Neutrophil (primary cell): ENCODE data around the gene CACNA2D3.

ENCODE experiments used
- H3K27ac ChIP-seq: fragments of 200-600 bp; sonication (generic); 2 replicates; pipeline ENCODE4 v1.5.1; 2016; ENCODE audit warnings: mild to moderate bottlenecking, moderate library complexity
- H3K27me3 ChIP-seq: fragments of 200-600 bp; sonication (generic); 2 replicates; pipeline ENCODE4 v1.6.0; 2016; ENCODE audit warnings: mild to moderate bottlenecking
- H3K36me3 ChIP-seq: fragments of 200-600 bp; sonication (generic); 2 replicates; pipeline ENCODE4 v1.5.1; 2017
- H3K4me1 ChIP-seq, 2 experiments: fragments of 200-600 bp in 1 of 2; sonication (generic) in 1 of 2; 1 replicate in 1 of 2; 2 replicates in 1 of 2; pipeline versions ENCODE4 v1.5.1 to v1.6.1; 2013 to 2016; ENCODE audit warnings: low read depth in 1 of 2, low read length in 1 of 2, mild to moderate bottlenecking in 1 of 2, moderate library complexity in 1 of 2; ENCODE audit not compliant: control insufficient read depth in 1 of 2, insufficient read depth in 1 of 2
- H3K4me3 ChIP-seq, 2 experiments: fragments of 200-600 bp in 1 of 2; sonication (generic) in 1 of 2; 1 replicate in 1 of 2; 2 replicates in 1 of 2; pipeline ENCODE4 v1.5.1; 2013 to 2016; ENCODE audit warnings: low read depth in 1 of 2, low read length in 1 of 2, mild to moderate bottlenecking in 1 of 2, moderate library complexity in 1 of 2
- H3K9me3 ChIP-seq: fragments of 200-600 bp; sonication (generic); 2 replicates; pipeline ENCODE4 v1.5.1; 2016
- CTCF ChIP-seq: fragments of 200-600 bp; sonication (generic); IDR thresholded peaks from 2 replicates; pipeline ENCODE4 v1.5.1; 2016; ENCODE audit warnings: antibody characterized with exemption

Gene CACNA2D3

DNA sequence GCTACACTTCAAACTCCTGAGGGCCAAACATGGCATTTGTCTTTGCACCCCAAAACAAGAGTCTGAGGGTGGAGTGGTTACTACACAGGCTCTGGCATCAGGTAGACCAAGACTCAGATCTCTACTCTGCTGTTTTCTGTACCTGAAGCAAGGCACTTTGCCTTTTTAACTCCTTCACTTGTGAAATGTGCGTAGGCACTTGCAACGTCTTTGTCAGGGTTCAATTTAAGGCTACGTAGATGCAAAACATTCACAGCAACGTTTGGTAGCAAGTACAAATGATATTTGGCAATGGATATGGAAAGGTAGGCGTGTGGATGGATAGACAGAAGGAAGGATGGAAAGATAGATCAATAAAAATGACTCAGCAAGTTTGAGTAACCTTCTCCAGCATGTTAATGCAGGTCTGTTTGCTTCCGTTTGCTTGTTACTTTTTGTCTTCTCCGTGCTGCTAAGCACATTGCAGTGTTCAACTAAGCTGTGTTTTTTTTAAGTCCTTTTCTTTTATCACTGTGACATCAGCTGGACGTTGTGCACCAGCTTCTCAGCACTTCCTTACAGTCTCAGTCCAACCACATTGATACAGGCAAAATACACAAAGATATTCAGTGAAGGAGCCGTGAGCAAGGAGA, 704.8 kb downstream of the CACNA2D3 start:
- Histone ChIP-seq H3K27me3 (no peaks in the 10 kb centered on the region), H3K4me1 (no peaks in the 10 kb centered on the region), H3K9me3 (no peaks in the 10 kb centered on the region), H3K27ac (no peak overlapping the region), H3K4me3 (no peak overlapping the region), H3K36me3 (no peaks in the 10 kb centered on the region)
- no peak for TF ChIP-seq CTCF

DNA sequence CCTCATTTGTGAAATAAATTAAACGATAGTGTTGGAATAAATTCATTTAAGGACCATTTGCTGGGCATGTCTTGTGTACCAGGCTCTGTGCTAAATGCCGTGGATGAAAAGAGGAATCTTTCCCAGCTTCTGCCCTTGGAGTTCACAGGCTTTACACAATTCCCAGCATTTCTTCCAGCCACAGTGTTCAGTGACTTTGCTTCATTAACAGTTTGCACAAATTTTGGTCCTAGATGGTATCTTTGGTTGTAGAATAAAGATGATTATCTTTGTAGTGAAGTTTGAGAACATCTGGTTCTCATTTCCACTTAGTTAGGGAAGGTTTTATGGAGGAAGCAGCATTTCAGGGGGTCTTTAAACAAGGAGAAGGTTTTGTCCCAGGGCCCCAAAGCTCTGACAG, 705.4 kb downstream of the CACNA2D3 start:
- Histone ChIP-seq H3K4me3 (no peak overlapping the region), H3K36me3 (no peaks in the 10 kb centered on the region), H3K9me3 (no peaks in the 10 kb centered on the region), H3K4me1 (no peaks in the 10 kb centered on the region), H3K27ac (no peak overlapping the region), H3K27me3 (no peaks in the 10 kb centered on the region)
- TF ChIP-seq CTCF, result no peak

DNA sequence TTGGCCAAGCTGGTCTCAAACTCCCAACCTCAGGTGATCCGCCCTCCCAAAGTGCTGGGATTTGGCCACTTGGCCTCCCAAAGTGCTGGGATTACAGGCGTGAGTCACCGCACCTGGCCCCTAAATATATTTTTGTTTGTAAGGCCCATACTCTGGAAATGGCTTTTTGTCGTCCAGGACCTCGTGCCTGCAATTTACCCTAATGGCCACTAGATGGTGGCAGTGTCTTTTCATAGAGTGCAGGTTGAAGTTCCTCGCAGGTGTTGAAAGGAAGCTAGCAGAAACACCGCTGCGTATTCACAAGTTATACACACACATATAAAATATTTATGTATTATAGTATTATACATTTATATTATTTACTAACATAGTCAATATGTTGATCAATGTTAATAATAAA, 708.3 kb downstream of the CACNA2D3 start:
- Histone ChIP-seq H3K9me3 (no peaks in the 10 kb centered on the region), H3K36me3 (no peaks in the 10 kb centered on the region), H3K27ac (no peak overlapping the region), H3K4me3 (no peak overlapping the region), H3K27me3 (no peaks in the 10 kb centered on the region), H3K4me1 (no peaks in the 10 kb centered on the region)
- peak; percentile 43 for TF ChIP-seq CTCF

- H3K27me3 ChIP-seq, result no peaks in the 10 kb centered on the region
- no peaks in the 10 kb centered on the region for H3K36me3 ChIP-seq
- no peak for TF ChIP-seq CTCF
- H3K9me3 ChIP-seq, result no peaks in the 10 kb centered on the region
- H3K4me3 ChIP-seq, result no peak overlapping the region
- H3K4me1 ChIP-seq, result no peaks in the 10 kb centered on the region
- no peak overlapping the region for H3K27ac ChIP-seq
These were observed 708.8 kb downstream of the CACNA2D3 start for GRCh38 chr3:54831112-54831511.

GRCh38 chr3:54832876-54833275, 710.5 kb downstream of the CACNA2D3 start:
- H3K4me3 ChIP-seq, result no peak overlapping the region
- TF ChIP-seq CTCF, result no peak
- no peaks in the 10 kb centered on the region for H3K27me3 ChIP-seq
- H3K9me3 ChIP-seq, result no peaks in the 10 kb centered on the region
- no peak overlapping the region for H3K27ac ChIP-seq
- no peaks in the 10 kb centered on the region for H3K36me3 ChIP-seq
- no peaks in the 10 kb centered on the region for H3K4me1 ChIP-seq

DNA sequence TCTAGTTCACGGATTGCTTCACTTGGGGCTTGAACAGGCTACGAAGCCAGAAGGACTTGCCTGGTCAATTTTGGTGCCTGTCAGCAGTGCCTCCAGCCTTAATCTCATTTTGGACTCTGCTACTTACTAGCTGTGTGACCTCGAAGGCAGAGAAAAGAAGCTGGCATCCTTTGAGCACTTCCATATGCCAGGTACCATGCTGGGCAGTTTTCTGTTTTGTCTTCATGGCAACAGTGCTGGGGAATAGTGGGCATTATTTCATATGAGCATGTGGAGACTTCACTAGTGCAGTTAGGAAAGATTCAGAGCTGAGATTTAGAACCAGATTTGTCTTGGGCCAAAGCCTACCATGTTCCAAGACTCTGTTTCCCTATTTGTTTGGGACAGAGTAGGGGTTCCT, 713.3 kb downstream of the CACNA2D3 start:
- Histone ChIP-seq H3K27ac (no peak overlapping the region), H3K36me3 (no peaks in the 10 kb centered on the region), H3K4me1 (no peaks in the 10 kb centered on the region), H3K27me3 (no peaks in the 10 kb centered on the region), H3K9me3 (no peaks in the 10 kb centered on the region), H3K4me3 (no peak overlapping the region)
- no peak for TF ChIP-seq CTCF
